HG03442 (cell line): ENCODE results near the gene SNRPE.
"Not testable (repeated sequence)": the region's sequence is repeated elsewhere in the genome, so short reads cannot be mapped to it uniquely, and the experiment has no call there.

Experiments
- ATAC-seq: cut with Tn5 transposase; IDR thresholded peaks from one replicate; pipeline ENCODE4 v1.9.1; 2021; ENCODE audit warnings: mild to moderate bottlenecking, moderate library complexity; ENCODE audit not compliant: unreplicated experiment

SNRPE gene

DNA sequence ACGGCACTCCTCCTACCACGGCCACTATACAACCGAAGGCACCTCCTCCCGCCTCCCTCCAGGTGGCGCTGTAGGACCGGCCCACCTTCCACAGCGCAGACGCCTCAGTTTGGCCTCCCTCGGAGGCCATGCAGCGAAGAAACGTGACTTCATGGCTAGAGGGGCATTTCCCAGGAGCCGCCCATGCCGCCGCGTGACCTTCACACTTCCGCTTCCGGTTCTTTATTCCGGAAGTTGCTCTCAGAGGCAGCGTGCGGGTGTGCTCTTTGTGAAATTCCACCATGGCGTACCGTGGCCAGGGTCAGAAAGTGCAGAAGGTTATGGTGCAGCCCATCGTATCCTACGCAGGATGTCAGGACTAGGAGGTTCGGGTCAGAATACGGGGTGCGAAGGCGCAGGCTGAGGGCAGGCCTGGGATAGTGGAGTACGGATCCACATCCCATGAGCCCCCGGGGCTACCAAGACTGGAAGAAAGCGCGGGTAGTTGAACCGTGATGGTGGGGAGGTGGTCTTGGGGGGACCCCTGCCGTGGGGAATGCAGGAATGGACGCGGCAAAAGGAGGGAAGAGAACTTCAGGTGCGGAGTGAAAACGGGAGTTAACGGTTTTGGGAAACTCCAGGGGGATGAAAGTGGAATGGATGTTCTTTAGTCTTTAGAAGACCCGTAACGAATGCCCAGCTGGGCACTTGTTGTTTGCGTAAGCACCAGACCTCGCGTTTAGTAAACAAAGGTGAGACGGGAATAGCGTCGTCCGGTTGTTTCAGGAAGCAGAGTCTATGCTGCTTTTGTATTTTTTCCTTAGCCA, at the start of gene SNRPE:
Gene SNRPE (plus strand): TSS at position 221 of the 806 bp plus-strand sequence. CDS start 61 bp downstream, at position 282.
- peak; percentile 93 for ATAC-seq

- no peak for ATAC-seq
Observed at GRCh38 chr1:203813581-203814341, 47.6 kb upstream of the SNRPE start.

GRCh38 chr1:203818399-203818798, 43.0 kb upstream of the SNRPE start:
- ATAC-seq: no peak

DNA sequence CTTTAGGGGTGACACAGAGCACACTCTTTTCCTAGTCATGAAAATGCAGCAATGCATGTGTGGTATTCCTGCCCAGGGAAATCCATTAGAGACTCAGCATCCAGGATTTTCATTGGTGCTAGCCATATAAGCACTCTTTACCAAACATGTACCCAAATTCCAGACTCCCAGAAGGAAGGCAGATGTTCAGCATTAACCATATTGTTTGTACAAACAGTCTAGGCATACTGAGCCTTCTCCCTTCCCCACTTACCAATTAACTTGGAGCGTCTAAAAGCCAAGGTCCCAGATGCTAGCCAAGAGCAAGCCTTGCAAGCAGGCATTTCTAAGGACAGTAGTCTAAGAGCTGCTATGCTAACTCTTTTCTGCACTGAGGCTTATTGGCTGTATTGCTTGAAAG, 38.1 kb upstream of the SNRPE start:
- no peak for ATAC-seq

DNA sequence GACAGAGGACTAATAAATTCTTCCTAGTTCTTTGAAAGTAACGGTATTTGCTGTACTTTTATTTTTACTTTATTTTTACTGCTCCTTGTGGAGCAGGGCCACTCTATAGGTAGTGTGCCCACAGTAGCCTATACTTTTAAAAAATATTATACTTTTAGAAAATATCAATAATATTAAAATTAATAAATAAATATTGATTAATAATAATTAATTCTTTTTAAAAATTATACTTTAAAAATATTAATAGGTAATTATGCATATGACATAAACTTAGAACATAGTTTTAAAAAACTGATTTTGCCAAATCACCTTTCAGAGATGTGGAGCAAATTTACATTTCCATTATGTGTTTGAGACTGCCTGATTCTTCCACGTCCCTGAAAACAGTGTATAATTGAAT, 35.2 kb upstream of the SNRPE start:
- ATAC-seq: no peak

DNA sequence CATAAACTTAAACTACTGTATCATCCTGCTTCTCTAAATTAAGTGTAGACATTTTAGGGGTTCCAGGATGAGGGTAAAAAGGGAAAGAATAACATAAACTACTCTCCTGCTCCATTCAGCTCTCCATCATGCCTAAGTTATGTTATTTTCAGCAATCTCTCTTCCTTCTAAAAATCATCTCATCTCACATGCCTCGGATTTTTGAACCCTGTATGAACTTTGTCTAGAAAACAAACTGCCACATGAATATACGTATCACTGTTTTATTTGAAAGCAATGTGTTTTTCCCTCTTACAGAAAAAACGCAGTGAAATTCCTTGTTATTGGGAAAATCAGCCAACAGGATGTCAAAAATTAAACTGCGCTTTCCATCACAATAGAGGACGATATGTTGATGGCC, 33.4 kb upstream of the SNRPE start:
- no peak for ATAC-seq

- no peak for ATAC-seq
Observed at GRCh38 chr1:203828503-203828902, 32.9 kb upstream of the SNRPE start.

- ATAC-seq: not testable (repeated sequence)
Observed at GRCh38 chr1:203829247-203829646, 32.2 kb upstream of the SNRPE start.

- ATAC-seq: no peak
Observed at GRCh38 chr1:203835476-203835875, 25.9 kb upstream of the SNRPE start.

DNA sequence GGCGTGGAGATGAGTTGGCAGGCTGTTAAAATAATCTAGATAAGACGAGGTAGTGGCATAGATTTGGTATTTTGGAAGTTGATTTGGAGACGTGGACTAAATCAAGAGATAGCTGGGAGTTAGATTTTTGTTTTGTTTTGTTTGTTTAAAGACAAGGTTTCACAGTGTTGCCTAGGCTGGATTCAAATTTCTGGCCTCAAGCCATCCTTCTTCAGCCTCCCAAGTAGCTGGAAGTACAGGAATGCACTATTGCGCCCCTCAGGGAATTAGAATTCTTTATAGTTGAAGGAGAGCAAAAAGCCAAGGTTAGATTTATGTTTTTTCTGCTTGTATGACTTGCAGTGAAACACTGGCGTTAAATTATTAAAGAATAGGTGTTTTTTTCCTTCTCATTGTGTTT, 22.3 kb upstream of the SNRPE start:
- ATAC-seq: no peak

DNA sequence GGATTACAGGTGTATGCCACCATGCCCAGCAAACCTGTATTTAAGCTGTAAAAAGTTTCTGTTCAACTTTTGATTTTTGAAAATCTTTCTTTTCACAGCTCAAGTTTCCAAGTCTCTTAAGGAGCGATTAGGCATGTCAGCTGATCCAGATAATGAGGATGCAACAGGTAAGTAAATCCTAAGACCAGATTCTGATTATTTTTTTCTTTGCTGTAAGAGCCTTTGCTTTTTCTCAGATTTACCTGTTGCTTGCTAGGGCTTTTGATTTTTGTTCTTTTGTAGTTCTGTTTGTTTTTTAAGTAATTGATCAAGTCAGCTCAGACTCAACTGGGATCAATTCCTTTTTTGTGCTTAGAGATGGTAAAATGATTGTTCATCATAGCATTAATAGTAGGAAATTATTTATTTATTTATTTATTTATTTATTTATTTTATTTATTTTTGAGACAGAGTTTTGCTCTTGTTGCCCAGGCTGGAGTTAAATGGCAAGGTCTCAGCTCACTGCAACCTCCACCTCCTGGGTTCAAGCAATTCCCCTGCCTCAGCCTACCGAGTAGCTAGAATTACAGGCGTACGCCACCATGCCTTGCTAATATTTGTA, 21.1 kb upstream of the SNRPE start:
- no peak for ATAC-seq

DNA sequence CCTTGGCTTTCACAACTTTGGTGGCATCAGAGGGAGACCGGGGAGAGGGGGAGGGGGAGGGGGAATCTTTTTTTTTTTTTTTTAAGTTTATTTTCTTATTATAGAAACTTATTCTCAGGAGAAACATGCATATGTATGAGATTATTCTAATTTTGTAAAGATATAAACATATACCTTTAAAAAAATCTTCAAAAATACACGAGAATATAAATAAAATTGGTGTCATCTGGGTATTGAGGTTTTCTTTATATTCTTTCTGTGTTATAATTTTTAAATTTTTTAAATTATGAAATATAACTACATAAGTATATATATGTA, 18.9 kb upstream of the SNRPE start:
- ATAC-seq: no peak

DNA sequence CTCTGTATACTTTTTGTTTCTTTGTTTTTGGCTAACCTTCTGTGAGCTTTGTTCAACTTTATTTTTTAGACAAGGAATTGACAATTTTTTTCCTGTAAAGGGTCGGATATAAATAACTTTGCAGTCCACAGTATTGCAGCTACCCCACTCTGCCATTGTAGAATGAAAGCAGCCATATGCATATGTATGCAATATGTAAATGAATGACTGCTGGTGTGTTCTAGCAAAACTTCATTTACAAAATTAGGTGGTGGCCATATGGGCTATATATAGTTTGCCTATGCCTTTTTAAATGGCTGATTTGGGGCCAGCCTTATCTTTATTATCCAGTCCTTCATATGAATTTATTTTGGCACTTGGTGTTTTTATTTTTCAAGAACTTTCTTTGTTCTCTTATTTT, 18.0 kb upstream of the SNRPE start:
- no peak for ATAC-seq

DNA sequence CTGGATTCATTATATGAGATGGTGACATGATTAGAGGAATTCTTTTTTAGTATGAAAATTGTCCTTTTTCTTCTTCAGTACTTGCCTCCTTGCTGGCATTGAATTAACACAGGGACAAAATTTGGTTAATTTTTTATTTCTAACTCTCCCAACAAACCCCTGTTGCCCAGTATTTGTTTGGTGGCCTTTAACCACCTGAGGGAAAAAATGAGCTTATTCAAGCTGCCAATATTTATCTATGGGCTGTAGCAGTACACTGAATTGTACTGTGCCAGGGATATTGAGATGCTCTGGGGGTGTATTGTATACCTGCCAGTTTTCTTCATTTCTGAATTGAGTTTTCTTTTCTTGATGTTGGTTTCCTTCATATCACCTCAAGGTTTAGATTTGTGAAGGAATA, 8.3 kb upstream of the SNRPE start:
- ATAC-seq: not testable (repeated sequence)

GRCh38 chr1:203858055-203858454, 3.3 kb upstream of the SNRPE start:
- no peak for ATAC-seq

DNA sequence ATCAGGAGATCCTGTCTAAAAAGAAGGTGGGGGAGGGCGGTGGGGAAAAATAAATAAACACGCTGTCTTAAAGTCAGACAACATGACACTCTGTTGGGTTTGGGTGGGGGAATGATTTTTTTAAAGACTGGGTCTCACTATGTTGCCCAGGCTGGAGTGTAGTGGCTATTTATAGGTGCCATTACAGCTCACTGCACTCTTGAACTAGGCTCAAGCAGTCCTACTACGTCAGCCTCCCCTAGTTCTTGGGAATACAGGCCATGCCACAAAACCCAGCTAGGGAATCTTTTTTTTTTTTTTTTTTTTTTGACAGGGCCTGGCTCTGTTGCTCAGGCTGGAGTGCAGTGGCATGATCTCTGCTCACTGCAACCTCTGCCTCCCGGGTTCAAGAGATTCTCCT, 2.4 kb upstream of the SNRPE start:
- ATAC-seq: no peak

- no peak for ATAC-seq
Observed at GRCh38 chr1:203860396-203861025, 888 bp upstream of the SNRPE start.

- no peak for ATAC-seq
Observed at GRCh38 chr1:203867802-203868201, 6.4 kb downstream of the SNRPE start.

GRCh38 chr1:203870245-203870644, 8.8 kb downstream of the SNRPE start:
- no peak for ATAC-seq

- ATAC-seq: no peak
Observed at GRCh38 chr1:203871114-203871880, 9.9 kb downstream of the SNRPE start.

DNA sequence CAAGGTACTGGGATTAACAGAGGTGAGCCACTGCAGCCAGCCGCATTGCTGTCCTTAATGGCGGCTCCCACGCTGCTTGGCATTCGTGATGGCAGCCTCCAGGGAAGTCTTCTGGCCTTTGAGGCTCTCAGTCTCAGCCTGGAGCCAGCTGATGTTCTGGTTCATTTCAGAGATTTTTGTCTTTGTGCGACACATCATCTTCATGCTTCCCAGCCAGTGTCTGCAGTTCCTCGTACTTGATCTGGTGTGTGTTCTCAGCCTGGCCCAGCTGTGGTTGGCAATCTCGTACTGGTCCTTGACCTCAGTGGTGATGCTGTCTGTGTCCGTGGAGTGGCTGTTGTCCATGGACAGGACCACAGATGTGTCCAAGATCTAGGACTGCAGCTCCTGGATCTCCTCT, 11.7 kb downstream of the SNRPE start:
- ATAC-seq: no peak
